Gastrocnemius medialis (tissue), 4 donors: ENCODE measurements around the gene RIC8B.

Experiments
- POLR2A ChIP-seq, 2 donors: fragments of 450-650 bp; IDR thresholded peaks; one replicate each; pipeline ENCODE4 v1.6.1; 2017; ENCODE audit warnings: antibody characterized with exemption in 2 of 2, mild to moderate bottlenecking in 2 of 2, moderate library complexity in 2 of 2
- TF ChIP-seq, protein P1 (sequence below), 5 experiments: fragments of 450-650 bp in 3 of 5; fragments of 200-600 bp in 2 of 5; sonication (generic) in 2 of 5; IDR thresholded peaks in 4 of 5; conservative IDR thresholded peaks in 1 of 5; 1 replicate in 4 of 5; 2 replicates in 1 of 5; pipeline ENCODE4 v1.5.1; 2016 to 2019; ENCODE audit warnings: antibody characterized with exemption in 5 of 5, mild to moderate bottlenecking in 3 of 5, moderate library complexity in 3 of 5

DNA sequence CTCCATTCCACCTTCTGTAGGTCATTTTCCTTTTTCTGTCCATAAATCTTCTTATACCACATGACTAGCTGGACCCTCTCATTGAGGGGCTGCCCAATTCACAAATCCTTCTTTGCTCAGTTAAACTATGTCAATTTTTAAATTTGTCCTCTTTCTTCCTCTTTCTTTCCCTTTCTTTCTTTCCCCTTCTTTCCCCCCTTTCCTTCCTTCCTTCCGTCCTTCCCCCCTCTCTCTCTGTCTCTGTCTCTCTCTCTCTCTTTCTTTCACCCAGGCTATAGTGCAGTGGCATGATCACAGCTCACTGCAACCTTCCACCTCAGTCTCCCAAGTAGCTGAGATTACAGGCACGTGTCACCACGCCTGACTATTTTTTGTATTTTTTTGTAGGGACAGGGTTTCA is 134.1 kb downstream of the RIC8B start:
- TF ChIP-seq, protein P1, sequence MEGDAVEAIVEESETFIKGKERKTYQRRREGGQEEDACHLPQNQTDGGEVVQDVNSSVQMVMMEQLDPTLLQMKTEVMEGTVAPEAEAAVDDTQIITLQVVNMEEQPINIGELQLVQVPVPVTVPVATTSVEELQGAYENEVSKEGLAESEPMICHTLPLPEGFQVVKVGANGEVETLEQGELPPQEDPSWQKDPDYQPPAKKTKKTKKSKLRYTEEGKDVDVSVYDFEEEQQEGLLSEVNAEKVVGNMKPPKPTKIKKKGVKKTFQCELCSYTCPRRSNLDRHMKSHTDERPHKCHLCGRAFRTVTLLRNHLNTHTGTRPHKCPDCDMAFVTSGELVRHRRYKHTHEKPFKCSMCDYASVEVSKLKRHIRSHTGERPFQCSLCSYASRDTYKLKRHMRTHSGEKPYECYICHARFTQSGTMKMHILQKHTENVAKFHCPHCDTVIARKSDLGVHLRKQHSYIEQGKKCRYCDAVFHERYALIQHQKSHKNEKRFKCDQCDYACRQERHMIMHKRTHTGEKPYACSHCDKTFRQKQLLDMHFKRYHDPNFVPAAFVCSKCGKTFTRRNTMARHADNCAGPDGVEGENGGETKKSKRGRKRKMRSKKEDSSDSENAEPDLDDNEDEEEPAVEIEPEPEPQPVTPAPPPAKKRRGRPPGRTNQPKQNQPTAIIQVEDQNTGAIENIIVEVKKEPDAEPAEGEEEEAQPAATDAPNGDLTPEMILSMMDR (IDR thresholded peaks at IDR 0.05 in 4 of 5, conservative IDR thresholded peaks at IDR 0.05 in 1 of 5): no peak
- TF ChIP-seq POLR2A (IDR thresholded peaks at IDR 0.05): no peak
